Endodermal cell (in vitro differentiated cells): ENCODE measurements around the gene MED13L. TPM values are rescaled to one million over a fixed set of nuclear protein-coding genes. Genes with fewer than 3 reads are reported as not detected.
A peak's percentile ranks its signal among the peaks of the same experiment; 100 is the strongest.

ENCODE experiments used
- DNase-seq: peaks from one replicate; pipeline ENCODE4 v3.0.0-alpha.2; 2017
- H3K27ac ChIP-seq: 2 replicates; pipeline ENCODE4 v1.5.1; 2013; ENCODE audit warnings: mild to moderate bottlenecking, low read depth, low read length, moderate library complexity
- H3K27me3 ChIP-seq: 2 replicates; pipeline ENCODE4 v1.6.1; 2013; ENCODE audit warnings: mild to moderate bottlenecking, low read length, moderate library complexity; ENCODE audit not compliant: insufficient read depth, control insufficient read depth, poor library complexity, severe bottlenecking
- H3K36me3 ChIP-seq: 2 replicates; pipeline ENCODE4 v1.7.0; 2013; ENCODE audit warnings: mild to moderate bottlenecking, low read length, moderate library complexity; ENCODE audit not compliant: control insufficient read depth, insufficient read depth
- H3K4me1 ChIP-seq: one replicate; pipeline ENCODE4 v1.7.0; 2013; ENCODE audit warnings: low read length; ENCODE audit not compliant: control insufficient read depth, insufficient read depth
- H3K4me3 ChIP-seq: 2 replicates; pipeline ENCODE4 v1.5.1; 2013; ENCODE audit warnings: mild to moderate bottlenecking, low read length, moderate library complexity
- H3K9ac ChIP-seq: 2 replicates; pipeline ENCODE4 v1.6.1; 2013; ENCODE audit warnings: mild to moderate bottlenecking, low read length, moderate library complexity; ENCODE audit not compliant: poor library complexity, severe bottlenecking; ENCODE audit errors: extremely low read depth
- H3K9me3 ChIP-seq: 2 replicates; pipeline ENCODE4 v1.6.1; 2013; ENCODE audit warnings: mild to moderate bottlenecking, low read length, moderate library complexity; ENCODE audit not compliant: control insufficient read depth
- H3K27ac Mint-ChIP-seq: 2 replicates; pipeline ENCODE4 v1.8.0; 2020; ENCODE audit warnings: mixed read lengths
- H3K27me3 Mint-ChIP-seq: 2 replicates; pipeline ENCODE4 v1.8.0; 2021; ENCODE audit warnings: mild to moderate bottlenecking, mixed read lengths; ENCODE audit not compliant: insufficient read depth
- H3K36me3 Mint-ChIP-seq: 2 replicates; pipeline ENCODE4 v1.8.0; 2020; ENCODE audit warnings: low read depth, mixed read lengths
- H3K4me1 Mint-ChIP-seq: 2 replicates; pipeline ENCODE4 v1.8.0; 2020; ENCODE audit warnings: mixed read lengths
- H3K4me3 Mint-ChIP-seq: 2 replicates; pipeline ENCODE4 v1.8.0; 2020; ENCODE audit warnings: mild to moderate bottlenecking, moderate library complexity, mixed read lengths
- H3K9me3 Mint-ChIP-seq: 2 replicates; pipeline ENCODE4 v1.8.0; 2020; ENCODE audit warnings: mild to moderate bottlenecking, mixed read lengths
- CTCF ChIP-seq: fragments of 200-600 bp; sonication (generic); conservative IDR thresholded peaks from 2 replicates; pipeline ENCODE4 v1.5.0; 2021; ENCODE audit warnings: antibody characterized with exemption, mild to moderate bottlenecking
- WGBS, 2 experiments: methylation state at CpG; one replicate each; pipeline versions ENCODE4 v1.1.5 to v1.1.7; 2013; ENCODE audit warnings: missing lambda C conversion rate in 2 of 2, mixed read lengths in 1 of 2; ENCODE audit not compliant: insufficient coverage in 1 of 2, insufficient read length in 1 of 2; 5-methylcytosine and 5-hydroxymethylcytosine counted together
- total RNA-seq, 2 donors: library from RNA; stranded (reverse); fragmentation: NEBNext Ultra II Directional in 1 of 2; extraction: Animal tissue kit (Norgen Biotek cat#: 25700) in 1 of 2; gene quantifications; 2 replicates in 1 of 2; 3 replicates in 1 of 2; pipeline ENCODE4 v1.2.1, GENCODE V29; 2021

The MED13L gene
- total RNA-seq, 2 donors from 2014 or later = 101 to 111 TPM

GRCh38 chr12:116220756-116221155 lies 56.7 kb downstream of the MED13L start:
- 93% methylated on average over 3 of the region's 3 CpGs; no CpG with 5 or more reads in 1 of the 2 experiments for WGBS, 2 experiments
- peaks cover 28% of the 10 kb centered on the region for H3K4me1 Mint-ChIP-seq
- H3K4me3 ChIP-seq = no peak overlapping the region

GRCh38 chr12:116217045-116217735 lies 60.3 kb downstream of the MED13L start:
- WGBS, 2 experiments = 82% methylated on average over 3 of the region's 3 CpGs; no CpG with 5 or more reads in 1 of the 2 experiments

More at GRCh38 chr12:116220756-116221155, 56.7 kb downstream of the MED13L start:
- TF ChIP-seq CTCF = peak; percentile 56
- Mint-ChIP-seq H3K9me3 (no peaks in the 10 kb centered on the region), H3K27me3 (no peaks in the 10 kb centered on the region), H3K36me3 (no peaks in the 10 kb centered on the region), H3K27ac (no peak overlapping the region), H3K4me3 (no peak overlapping the region)
- Histone ChIP-seq H3K9ac (no peak overlapping the region), H3K9me3 (no peaks in the 10 kb centered on the region), H3K27ac (no peak overlapping the region), H3K36me3 (peaks cover 3% of the 10 kb centered on the region), H3K4me1 (peaks cover 4% of the 10 kb centered on the region), H3K27me3 (no peaks in the 10 kb centered on the region)
- DNase-seq = no peak

GRCh38 chr12:116216022-116216756 lies 61.3 kb downstream of the MED13L start:
- Histone ChIP-seq H3K4me1 (peaks cover 5% of the 10 kb centered on the region), H3K27ac (no peak overlapping the region), H3K9me3 (no peaks in the 10 kb centered on the region), H3K9ac (no peak overlapping the region), H3K36me3 (peaks cover 4% of the 10 kb centered on the region), H3K27me3 (no peaks in the 10 kb centered on the region), H3K4me3 (no peak overlapping the region)
- Mint-ChIP-seq H3K27ac (no peak overlapping the region), H3K27me3 (no peaks in the 10 kb centered on the region), H3K36me3 (no peaks in the 10 kb centered on the region), H3K9me3 (no peaks in the 10 kb centered on the region), H3K4me1 (peaks cover 32% of the 10 kb centered on the region), H3K4me3 (no peak overlapping the region)
- 91 to 96% methylated on average over 4 to 5 of the region's 5 CpGs for WGBS, 2 experiments
- no peak for TF ChIP-seq CTCF
- DNase-seq = no peak

More at GRCh38 chr12:116217045-116217735, 60.3 kb downstream of the MED13L start:
- Histone ChIP-seq H3K9me3 (no peaks in the 10 kb centered on the region), H3K36me3 (peaks cover 4% of the 10 kb centered on the region), H3K4me1 (peaks cover 4% of the 10 kb centered on the region), H3K9ac (no peak overlapping the region), H3K4me3 (no peak overlapping the region), H3K27ac (no peak overlapping the region), H3K27me3 (no peaks in the 10 kb centered on the region)
- H3K27ac Mint-ChIP-seq = no peak overlapping the region
- no peaks in the 10 kb centered on the region for H3K36me3 Mint-ChIP-seq
- no peaks in the 10 kb centered on the region for H3K9me3 Mint-ChIP-seq
- TF ChIP-seq CTCF = no peak
- H3K27me3 Mint-ChIP-seq = no peaks in the 10 kb centered on the region
- peaks cover 30% of the 10 kb centered on the region for H3K4me1 Mint-ChIP-seq
- no peak overlapping the region for H3K4me3 Mint-ChIP-seq
- no peak for DNase-seq
